Nephron progenitor cell (in vitro differentiated cells): Measurements from ENCODE around the gene DYNLT2B.

Experiments
- DNase-seq: peaks from one replicate; pipeline ENCODE4 v3.0.0; 2021
- H3K27ac Mint-ChIP-seq: 2 replicates; pipeline ENCODE4 v1.8.0; 2021; ENCODE audit warnings: mild to moderate bottlenecking, moderate library complexity, mixed read lengths
- H3K27me3 Mint-ChIP-seq: 2 replicates; pipeline ENCODE4 v1.8.0; 2021; ENCODE audit warnings: mild to moderate bottlenecking, low read depth, mixed read lengths; ENCODE audit not compliant: poor library complexity
- H3K36me3 Mint-ChIP-seq: 2 replicates; pipeline ENCODE4 v1.8.0; 2021; ENCODE audit warnings: low read depth, mixed read lengths
- H3K4me1 Mint-ChIP-seq: 2 replicates; pipeline ENCODE4 v1.8.0; 2021; ENCODE audit warnings: mixed read lengths
- H3K4me3 Mint-ChIP-seq: 2 replicates; pipeline ENCODE4 v1.8.0; 2021; ENCODE audit warnings: mild to moderate bottlenecking, moderate library complexity, mixed read lengths
- H3K9me3 Mint-ChIP-seq: 2 replicates; pipeline ENCODE4 v1.8.0; 2021; ENCODE audit warnings: mild to moderate bottlenecking, moderate library complexity, mixed read lengths
- CTCF ChIP-seq: fragments of 200-600 bp; sonication (generic); IDR thresholded peaks from 2 replicates; pipeline ENCODE4 v1.5.0; 2021; ENCODE audit warnings: antibody characterized with exemption

The DYNLT2B gene

GRCh38 chr3:196335503-196335948 is 17.5 kb upstream of the DYNLT2B start:
- Mint-ChIP-seq H3K27me3 (no peaks in the 10 kb centered on the region), H3K9me3 (peaks cover 4% of the 10 kb centered on the region), H3K36me3 (no peaks in the 10 kb centered on the region), H3K4me3 (no peak overlapping the region), H3K27ac (no peak overlapping the region), H3K4me1 (peaks cover 8% of the 10 kb centered on the region)
- DNase-seq = no peak
- no peak for TF ChIP-seq CTCF

- Mint-ChIP-seq H3K9me3 (peaks cover 4% of the 10 kb centered on the region), H3K4me1 (peaks cover 8% of the 10 kb centered on the region), H3K27me3 (no peaks in the 10 kb centered on the region), H3K27ac (no peak overlapping the region), H3K4me3 (no peak overlapping the region), H3K36me3 (no peaks in the 10 kb centered on the region)
- DNase-seq = no peak
- TF ChIP-seq CTCF = no peak
Measured at GRCh38 chr3:196334982-196335381, 16.9 kb upstream of the DYNLT2B start.

- H3K27ac Mint-ChIP-seq = no peak overlapping the region
- no peak for TF ChIP-seq CTCF
- no peaks in the 10 kb centered on the region for H3K27me3 Mint-ChIP-seq
- peaks cover 7% of the 10 kb centered on the region for H3K4me1 Mint-ChIP-seq
- no peaks in the 10 kb centered on the region for H3K36me3 Mint-ChIP-seq
- H3K4me3 Mint-ChIP-seq = no peak overlapping the region
- no peaks in the 10 kb centered on the region for H3K9me3 Mint-ChIP-seq
- no peak for DNase-seq
Measured at GRCh38 chr3:196332168-196332567, 14.1 kb upstream of the DYNLT2B start.

- no peak for DNase-seq
- TF ChIP-seq CTCF = no peak
- Mint-ChIP-seq H3K27ac (no peak overlapping the region), H3K9me3 (no peaks in the 10 kb centered on the region), H3K27me3 (no peaks in the 10 kb centered on the region), H3K4me3 (no peak overlapping the region), H3K36me3 (no peaks in the 10 kb centered on the region), H3K4me1 (peaks cover 13% of the 10 kb centered on the region)
Measured at GRCh38 chr3:196327405-196327804, 9.4 kb upstream of the DYNLT2B start.

- Mint-ChIP-seq H3K36me3 (no peaks in the 10 kb centered on the region), H3K4me1 (peaks cover 13% of the 10 kb centered on the region), H3K27me3 (no peaks in the 10 kb centered on the region), H3K9me3 (no peaks in the 10 kb centered on the region), H3K27ac (peak overlapping the region; percentile 55), H3K4me3 (no peak overlapping the region)
- no peak for TF ChIP-seq CTCF
- no peak for DNase-seq
Measured at GRCh38 chr3:196326936-196327335, 8.9 kb upstream of the DYNLT2B start.

GRCh38 chr3:196323691-196324090 is 5.7 kb upstream of the DYNLT2B start:
- no peaks in the 10 kb centered on the region for H3K9me3 Mint-ChIP-seq
- peak; percentile 23 for DNase-seq
- peaks cover 13% of the 10 kb centered on the region for H3K4me1 Mint-ChIP-seq
- H3K27ac Mint-ChIP-seq = peak overlapping the region; percentile 29
- no peaks in the 10 kb centered on the region for H3K36me3 Mint-ChIP-seq
- H3K27me3 Mint-ChIP-seq = no peaks in the 10 kb centered on the region
- H3K4me3 Mint-ChIP-seq = no peak overlapping the region
- TF ChIP-seq CTCF = no peak
